ENCODE results near the gene BMPR1A.
"Not testable (repeated sequence)": the region's sequence is repeated elsewhere in the genome, so short reads cannot be mapped to it uniquely, and the experiment has no call there.

BMPR1A gene

DNA sequence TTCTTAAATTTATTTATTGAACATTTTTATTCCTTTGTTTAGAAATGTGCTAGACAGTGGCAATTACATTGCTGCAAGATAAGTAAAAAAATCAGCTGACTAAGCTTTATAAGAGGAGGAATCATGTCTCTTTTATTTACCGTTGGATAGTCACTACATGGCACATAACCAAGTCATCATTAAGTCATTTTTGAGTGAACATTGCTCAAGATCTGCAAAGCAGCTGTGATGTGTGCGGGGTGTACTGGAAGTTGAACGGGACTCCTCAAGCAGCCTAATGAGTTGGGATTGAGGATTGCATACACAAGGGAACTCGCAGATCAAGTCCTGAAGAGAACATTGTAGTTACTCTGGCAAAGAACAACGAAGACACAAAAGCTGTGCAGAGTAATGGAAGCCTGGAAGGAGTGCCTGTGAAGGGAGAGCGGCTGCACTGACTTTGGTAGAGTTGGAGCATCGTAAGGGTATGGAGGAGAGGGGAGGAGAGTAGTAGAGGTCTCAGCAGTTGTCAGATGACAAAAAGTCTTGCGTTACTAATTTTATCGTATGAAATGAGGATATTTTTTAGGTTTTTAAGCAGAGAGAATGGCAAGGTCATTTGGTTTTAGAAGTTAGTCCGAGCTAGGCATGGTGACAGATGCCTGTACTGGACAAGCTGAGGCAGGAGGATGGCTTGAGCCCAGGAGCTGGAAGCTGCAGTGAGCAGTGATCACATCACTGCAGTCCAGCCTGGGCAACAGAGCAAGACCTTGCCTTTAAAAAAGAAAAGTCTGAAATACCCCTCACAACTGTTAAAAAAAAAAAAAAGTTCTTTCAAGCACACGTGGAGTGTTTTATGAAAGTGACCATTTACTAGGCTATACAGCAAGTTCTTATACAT lies 95.1 kb downstream of the BMPR1A start:
- DNase-seq = no peak

DNA sequence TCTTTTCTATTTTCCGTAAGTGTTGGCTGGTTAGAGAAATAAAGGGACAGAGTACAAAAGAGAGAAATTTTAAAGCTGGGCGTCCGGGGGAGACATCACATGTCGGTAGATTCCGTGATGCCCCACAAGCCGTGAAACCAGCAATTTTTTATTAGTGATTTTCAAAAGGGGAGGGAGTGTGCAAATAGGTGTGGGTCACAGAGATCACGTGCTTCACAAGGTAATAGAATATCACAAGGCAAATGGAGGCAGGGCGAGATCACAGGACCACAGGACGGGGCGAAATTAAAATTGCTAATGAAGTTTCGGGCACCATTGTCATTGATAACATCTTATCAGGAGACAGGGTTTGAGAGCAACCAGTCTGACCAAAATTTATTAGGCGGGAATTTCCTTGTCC lies 97.2 kb downstream of the BMPR1A start:
- not testable (repeated sequence) for DNase-seq

DNA sequence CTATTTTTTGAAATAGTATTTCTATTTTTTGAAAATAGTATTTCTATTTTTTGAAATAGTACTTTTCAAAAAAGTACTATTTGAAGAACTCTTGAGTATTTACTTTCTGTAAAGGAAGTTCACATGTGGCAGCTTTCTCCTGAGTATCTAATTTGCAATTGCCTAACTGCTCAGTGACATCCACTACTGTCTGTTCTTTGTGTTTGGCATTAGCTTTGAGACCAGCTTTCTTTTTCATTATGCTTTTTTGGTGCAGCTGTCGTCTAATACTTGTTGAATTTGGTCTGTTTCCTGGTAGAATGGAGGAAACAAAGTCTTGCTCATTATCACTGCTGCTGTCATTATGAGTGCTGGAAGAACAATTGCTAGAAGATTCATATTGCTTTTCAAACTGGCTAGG lies 99.1 kb downstream of the BMPR1A start:
- no peak for DNase-seq

DNA sequence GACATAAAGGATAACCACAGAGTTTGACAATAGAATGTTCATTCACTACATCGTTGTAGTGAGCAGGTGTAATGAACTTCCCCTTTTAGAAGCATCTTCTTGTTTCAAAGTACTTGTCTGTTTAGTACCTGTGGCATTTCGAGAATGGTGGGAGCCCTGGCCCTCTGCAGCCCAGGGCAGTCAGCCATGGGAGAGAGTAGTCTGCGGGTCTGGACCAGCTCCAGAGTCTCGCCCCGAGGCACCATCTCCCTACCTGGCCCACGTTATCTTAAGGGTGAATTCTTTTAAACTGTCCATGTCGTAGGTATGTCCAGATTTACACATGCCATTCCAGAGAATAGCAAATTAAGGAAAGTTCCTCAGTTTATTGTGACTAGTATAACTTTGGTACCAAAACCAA lies 99.7 kb downstream of the BMPR1A start:
- DNase-seq = no peak

DNA sequence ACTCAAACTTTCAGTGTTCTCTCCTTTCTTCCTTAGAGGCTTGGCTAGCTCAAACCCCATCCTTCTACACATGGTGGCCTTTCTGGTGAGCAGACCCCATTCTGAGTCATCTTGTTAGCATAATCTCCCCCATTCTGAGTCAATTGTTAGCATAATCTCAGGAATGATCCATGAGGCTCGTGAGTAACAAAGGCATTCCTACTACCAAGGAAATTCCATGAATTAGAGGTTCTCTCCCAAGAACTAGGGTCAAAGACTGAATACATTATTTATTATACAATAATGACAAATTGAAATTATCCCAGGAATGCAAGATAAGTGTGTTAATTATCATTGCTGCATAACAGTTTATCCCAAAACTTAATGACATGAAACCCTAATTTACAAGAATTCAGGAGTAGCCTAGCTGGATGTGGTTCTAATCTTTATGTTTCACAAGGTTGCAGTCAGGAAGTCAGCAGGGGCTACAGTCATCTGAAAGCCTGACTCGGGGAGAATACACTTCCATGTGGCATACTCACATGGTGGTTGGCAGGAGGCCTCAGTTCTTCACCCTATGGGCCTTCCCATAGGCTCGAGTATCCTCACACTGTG lies 100.8 kb downstream of the BMPR1A start:
- DNase-seq = no peak

DNA sequence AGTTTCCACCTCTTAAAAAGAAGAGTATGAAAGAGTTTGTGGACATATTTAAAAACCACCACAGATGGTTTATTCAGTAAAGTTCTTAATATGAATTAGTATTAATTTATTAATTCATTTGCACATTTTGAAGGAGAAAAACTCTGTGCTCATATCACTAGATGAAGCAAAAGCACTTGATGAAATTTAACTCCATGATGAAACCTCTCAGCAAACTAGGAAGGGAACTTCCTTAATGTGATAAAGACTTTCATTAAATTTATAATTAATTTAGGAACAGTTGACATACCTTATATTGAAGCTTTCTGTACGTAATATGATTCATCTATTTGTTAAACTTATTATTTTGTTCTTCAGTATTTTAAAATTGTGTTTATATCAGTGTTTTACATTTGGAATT lies 101.6 kb downstream of the BMPR1A start:
- no peak for DNase-seq

DNA sequence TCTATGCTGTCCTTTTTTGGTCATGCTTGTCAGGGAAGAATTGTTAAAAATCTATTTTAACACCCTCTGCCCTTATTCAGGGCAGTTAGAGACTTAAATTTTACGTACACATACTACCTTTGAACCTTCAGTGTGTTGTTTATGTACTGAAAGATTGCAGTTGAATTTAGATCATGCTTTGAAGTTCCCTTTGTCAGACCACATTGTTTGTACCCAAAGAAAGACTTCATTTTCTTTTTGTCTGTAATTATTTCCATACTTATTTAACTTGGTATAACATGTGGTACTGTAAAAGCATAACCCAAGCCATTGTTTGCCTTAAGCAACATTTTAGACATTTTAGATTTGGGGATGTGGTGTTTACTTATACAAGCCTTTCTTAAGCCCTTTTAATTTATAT lies 104.9 kb downstream of the BMPR1A start:
- DNase-seq = no peak

DNA sequence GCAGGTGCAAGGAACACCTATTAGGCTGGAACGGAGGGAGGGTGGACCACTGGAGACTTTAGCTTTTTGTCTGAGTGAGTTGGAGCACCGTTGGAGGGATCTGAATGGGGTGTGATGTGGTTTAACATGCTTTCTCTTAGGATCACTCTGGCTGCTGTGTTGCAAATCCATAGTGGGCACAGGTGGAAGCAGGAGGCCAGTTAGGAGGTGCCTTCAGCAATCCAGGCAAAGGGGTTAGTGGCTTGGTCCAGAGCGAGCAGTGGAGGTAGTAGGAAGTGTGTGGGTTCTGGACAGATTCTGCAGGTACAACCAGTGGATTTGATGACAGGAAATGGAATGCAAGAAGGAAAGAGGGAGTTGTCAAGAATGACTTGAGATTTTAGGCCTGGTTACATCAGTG lies 106.0 kb downstream of the BMPR1A start:
- DNase-seq = no peak

DNA sequence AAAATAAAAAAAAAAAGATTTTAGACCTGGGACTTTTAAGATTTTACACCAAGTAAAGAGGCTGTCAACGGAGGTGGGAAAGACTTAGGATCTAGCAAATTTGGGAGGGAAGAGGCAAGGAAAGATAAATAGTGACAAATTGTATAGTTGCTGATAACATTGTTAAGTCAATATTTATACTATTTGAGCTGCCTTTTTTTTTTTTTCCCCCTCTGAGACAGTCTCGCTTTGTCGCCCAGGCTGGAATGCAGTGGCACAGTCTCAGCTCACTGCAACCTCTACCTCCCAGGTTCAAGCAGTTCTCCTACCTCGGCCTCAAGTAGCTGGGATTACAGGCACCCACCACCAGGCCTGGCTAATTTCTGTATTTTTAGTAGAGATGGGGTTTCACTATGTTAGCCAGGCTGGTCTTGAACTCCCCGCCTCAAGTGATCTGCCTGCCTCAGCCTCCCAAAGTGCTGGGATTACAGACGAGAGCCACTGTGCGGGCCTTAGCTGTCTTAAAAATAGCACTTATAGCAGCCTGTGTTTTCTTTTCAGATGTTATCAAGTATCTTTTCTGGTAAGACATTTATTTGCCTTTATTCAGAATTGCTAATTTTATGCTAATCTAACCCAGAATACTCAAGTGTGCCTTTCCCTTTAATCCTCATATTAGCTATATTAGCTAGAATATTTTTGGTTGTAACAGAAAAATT lies 106.5 kb downstream of the BMPR1A start:
- DNase-seq = no peak

DNA sequence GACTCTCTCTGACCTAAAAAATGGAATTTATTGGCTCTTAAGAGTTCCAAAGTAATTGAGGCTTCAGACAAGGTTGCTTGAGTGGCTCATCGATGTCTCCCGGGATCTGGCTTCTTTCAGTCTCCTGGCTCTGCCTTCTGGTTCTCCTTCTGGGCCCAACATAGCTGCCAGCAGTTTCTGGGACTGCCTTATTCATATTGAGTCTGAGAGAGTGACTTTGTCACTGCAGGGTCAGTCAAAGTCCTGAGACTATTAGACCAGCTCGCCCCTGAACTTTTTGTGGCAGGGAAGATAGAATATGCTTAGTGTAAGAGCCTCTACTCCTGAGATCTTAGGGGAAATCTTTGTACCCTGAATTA lies 107.0 kb downstream of the BMPR1A start:
- DNase-seq = no peak

DNA sequence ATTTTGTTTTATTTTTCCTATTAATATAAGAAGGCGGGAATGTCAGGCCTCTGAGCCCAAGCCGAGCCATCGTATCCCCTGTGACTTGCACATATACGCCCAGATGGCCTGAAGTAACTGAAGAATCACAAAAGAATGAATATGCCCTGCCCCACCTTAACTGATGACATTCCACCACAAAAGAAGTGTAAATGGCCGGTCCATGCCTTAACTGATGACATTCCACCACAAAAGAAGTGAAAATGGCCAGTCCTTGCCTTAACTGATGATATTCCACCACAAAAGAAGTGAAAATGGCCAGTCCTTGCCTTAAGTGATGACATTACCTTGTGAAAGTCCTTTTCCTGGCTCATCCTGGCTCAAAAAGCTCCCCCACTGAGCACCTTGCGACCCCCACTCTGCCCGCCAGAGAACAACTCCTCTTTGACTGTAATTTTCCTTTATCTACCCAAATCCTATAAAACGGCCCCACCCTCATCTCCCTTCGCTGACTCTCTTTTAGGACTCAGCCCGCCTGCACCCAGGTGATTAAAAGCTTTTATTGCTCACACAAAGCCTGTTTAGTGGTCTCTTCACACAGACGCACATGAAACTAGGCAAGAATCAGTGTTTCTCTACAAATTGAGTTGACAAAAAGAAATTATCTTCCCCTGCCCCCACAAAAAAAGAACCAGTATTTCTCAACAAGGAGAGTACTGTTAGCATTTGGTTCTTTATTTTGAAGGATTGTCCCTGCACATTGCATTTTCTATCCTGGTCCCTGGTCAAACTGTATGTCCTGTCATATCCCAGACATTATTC lies 108.8 kb downstream of the BMPR1A start:
- not testable (repeated sequence) for DNase-seq

DNA sequence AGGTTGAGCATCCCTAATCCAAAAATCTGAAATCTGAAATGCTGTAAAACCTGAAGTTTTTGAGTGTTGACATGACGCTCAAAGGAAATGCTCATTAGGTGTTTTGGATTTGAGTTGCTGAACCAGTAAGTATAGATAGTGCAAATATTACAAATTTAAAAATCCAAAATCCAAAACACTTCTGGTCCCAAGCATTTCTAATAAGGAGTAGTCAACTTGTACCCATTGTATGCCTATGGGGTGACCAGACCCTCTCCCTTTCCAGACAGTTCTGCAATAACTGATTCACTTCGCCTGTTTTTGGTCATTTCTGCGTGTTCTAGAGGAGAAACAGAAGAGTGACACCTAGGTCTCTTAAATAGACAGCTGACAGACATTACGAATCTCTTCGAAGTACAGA lies 110.7 kb downstream of the BMPR1A start:
- no peak for DNase-seq

DNA sequence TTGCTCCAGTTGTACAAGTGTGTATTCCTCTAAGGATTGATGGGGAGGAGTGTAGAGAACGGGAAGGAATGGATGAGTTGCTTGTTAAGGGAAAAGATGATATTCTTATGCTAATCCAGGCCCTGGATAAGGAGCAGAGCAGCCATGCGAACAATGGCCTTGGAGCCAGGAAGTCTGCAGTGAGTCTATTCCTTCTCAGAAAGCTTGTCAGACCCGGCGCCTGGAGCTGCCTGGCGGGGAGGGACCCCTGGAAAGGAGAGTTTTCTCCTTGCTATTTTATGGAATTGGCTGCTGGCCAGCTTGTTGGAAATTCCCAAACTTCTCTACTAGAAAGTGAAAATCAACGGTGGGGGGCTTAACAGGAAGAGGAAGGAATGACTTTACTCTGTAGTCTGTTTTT lies 111.9 kb downstream of the BMPR1A start:
- DNase-seq = no peak

DNA sequence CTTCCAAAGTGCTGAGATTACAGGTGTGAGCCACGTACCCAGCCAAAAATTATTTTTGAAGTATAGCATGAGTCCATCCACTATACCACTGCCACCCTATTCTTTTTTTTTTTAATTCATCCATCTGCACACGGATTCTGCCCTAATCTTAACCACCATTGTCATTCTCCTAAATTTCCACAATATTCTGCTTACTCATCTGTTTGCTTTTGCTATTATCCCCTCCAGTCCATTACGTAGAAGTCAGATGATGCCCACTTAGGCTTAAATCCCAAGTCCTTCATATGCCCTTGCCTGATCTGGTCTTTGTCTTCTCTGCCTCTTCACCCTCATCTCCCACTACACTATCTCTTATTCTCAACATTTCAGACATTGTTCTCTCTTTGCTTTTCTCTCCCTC lies 114.3 kb downstream of the BMPR1A start:
- DNase-seq = no peak

DNA sequence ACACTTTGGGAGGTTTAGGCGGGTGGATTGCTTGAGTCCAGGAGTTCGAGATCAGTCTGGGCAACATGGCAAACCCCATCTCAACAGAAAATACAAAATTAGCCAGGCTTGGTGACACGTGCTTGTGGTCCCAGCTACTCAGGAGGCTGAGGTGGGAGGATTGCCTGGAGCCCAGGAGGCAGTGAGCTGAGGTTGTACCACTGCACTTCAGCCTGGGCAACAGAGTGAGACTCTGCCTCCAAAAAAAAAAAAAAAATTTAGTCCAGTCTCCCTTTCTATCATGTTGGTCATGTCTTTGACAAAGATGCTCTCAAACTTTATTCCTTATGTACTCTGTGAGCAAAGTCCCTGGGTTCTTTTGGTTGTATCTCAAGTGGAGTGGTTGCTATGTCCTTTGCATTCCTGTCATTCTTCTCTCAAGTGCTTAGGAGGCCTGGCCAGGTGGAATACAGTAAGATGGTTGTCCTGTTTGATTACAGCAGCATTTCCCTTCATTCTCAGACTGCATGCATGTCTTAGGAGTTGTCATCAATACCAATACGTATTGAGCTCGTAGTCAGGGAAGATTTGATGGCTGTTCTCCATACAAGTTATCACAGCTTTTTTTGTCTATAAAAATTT lies 115.3 kb downstream of the BMPR1A start:
- DNase-seq = no peak

DNA sequence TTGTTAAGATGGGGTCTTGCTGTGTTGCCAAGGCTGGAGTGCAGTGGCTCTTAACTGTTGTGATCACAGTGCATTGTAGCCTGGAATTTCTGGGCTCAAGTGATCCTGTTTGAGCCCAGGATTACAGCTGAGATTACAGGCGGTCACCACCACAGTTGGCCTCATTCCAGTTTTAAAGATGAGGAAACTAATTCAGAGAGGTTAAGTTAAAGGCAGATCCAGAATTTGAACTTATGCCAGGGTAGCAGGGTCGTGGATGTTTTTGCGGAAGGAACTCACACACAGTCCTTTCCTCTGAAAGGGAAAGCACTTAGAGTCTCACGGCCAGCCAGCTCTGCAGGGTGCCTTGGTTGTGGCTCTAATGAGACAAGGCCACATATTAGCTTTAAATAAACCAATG lies 116.3 kb downstream of the BMPR1A start:
- DNase-seq = no peak

DNA sequence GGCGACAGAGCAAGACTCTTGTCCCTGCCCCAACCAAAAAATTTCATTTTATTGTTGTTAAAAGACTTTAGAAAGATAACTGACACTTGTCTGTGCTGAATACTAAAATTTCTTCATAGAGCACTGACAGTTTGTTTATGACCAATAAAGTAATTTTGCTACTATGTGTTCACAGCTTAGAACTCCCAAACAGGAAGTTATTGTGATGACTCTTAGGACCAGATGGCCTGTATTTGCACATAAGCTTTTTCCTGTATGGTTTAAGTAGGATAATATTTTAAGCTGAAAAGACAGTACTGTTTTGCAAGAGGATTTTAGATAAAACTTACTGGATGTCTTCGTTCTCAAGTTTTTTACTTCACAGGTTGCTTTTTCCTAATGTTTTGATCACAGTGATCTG lies 120.3 kb downstream of the BMPR1A start:
- DNase-seq = no peak

DNA sequence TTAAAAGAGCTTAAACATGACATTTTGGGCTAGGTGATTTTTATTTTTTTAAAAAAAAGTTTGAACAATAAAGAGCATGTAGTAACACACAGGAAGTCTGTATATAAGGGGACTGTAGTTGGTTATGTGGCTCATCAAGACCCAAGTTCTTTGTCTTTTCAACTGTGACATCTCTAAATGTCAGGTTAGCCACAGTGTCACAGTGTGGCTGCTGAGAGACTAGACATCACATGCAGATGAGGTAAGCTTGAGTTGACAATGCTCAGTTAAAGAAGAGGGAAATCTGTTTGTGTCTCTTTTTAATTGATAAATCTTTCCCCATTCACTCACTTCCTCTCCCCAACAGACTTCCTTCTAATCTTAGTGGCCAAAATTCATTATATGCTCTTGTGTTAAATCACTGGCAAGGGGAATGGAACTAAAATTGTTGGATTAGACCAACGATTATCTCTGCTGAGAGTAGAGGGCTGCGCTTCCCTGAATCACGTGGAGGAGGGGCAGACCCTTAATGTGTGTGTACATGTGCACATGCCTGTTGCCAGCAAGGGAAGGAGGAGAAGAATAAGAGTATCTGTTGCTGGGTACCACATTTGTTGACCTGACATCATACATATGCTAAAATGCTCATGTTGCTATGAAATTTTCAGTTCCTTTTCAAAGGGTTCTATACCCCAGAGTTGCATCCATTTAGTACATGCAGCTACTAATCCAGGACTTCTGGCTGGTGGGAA lies 122.7 kb downstream of the BMPR1A start:
- DNase-seq = no peak

DNA sequence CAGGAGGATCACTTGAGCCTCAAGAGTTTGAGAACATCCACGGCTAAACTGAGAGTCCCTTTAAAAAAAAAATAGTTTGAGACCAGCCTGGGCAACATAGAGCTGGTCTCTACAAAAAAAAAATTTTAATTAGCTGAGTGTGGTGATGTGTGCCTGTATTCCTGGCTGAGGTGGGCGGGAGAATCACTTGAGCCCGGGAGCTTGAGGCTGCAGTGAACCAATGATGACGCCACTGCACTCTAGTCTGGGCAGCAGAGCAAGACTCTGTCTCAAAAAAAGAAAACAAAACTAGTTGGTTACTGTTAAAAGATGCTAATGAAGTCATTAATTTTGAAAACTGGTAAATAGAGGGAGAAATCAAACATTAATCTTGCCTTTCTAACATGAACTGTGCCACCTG lies 124.6 kb downstream of the BMPR1A start:
- DNase-seq = no peak

DNA sequence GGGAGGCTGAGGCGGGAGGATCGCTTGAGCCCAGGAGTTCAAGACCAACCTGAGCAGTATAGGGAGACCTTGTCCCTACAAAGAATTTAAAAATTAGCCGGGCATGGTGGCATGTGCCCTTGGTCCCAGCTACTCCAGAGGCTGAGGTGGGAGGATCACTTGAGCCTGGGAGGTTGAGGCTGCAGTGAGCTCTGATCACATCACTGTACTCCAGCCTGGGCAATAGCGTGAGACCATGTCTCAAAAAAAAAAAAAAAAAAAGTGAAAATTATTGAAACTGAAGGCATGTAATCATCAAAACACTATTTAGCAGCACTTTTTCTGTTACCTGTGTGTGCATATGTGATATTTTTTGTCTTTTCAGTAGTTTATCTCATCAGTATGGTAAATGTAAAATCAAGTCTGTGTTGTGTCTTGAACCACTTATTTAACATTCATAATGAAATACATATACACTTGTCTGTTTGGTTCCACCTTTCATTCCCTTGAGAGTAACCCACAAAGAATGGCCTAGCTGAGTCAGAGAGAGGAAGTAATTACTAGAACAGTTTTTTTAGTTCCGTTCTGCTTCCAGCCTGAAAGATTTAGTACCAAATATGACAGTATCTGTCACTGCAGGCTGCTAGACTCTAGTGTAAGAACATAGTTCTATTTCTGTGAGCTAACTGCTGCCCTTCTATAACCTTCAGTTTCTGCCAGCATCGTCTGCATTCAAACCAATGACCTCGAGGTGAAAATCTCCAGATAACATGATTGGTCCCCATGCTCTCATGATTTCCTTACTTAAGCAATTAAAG lies 132.4 kb downstream of the BMPR1A start:
- DNase-seq = no peak

DNA sequence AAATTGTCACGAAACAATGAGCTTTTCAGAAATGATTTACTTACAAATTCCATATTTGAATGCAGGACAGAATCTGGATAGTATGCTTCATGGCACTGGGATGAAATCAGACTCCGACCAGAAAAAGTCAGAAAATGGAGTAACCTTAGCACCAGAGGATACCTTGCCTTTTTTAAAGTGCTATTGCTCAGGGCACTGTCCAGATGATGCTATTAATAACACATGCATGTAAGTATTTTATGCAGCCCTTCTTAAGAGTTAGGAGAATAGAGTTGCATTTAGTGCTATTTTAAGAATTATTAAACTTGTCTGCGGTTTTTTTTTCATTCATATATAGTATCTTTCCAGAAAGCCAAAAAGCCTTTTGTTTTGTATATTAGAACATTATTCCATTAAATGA lies 133.6 kb downstream of the BMPR1A start:
- no peak for DNase-seq

Data from NCI-H1092 (cell line).